GM18526 (cell line): ENCODE measurements around the gene PREX1.

Experiments
- POLR2A ChIP-seq: IDR thresholded peaks from 3 replicates; pipeline ENCODE4 v1.6.1; 2011; ENCODE audit not compliant: insufficient read length; ENCODE audit errors: extremely low read depth

PREX1 gene

GRCh38 chr20:48850257-48850976 is 22.6 kb upstream of the PREX1 start:
- no peak for TF ChIP-seq POLR2A

GRCh38 chr20:48849779-48850178 is 22.0 kb upstream of the PREX1 start:
- no peak for TF ChIP-seq POLR2A

GRCh38 chr20:48849299-48849698 is 21.5 kb upstream of the PREX1 start:
- no peak for TF ChIP-seq POLR2A

GRCh38 chr20:48847498-48848205 is 19.9 kb upstream of the PREX1 start:
- TF ChIP-seq POLR2A = no peak

GRCh38 chr20:48846516-48847492 is 19.0 kb upstream of the PREX1 start:
- no peak for TF ChIP-seq POLR2A

GRCh38 chr20:48845721-48846306 is 18.0 kb upstream of the PREX1 start:
- TF ChIP-seq POLR2A = no peak

- no peak for TF ChIP-seq POLR2A
Measured at GRCh38 chr20:48844996-48845395, 17.2 kb upstream of the PREX1 start.

- TF ChIP-seq POLR2A = no peak
Measured at GRCh38 chr20:48843057-48843806, 15.4 kb upstream of the PREX1 start.

- no peak for TF ChIP-seq POLR2A
Measured at GRCh38 chr20:48841875-48842529, 14.2 kb upstream of the PREX1 start.

GRCh38 chr20:48841196-48841874 is 13.5 kb upstream of the PREX1 start:
- no peak for TF ChIP-seq POLR2A

GRCh38 chr20:48839154-48839917 is 11.5 kb upstream of the PREX1 start:
- TF ChIP-seq POLR2A = no peak

- no peak for TF ChIP-seq POLR2A
Measured at GRCh38 chr20:48837014-48837413, 9.2 kb upstream of the PREX1 start.

GRCh38 chr20:48835390-48835789 is 7.6 kb upstream of the PREX1 start:
- TF ChIP-seq POLR2A = no peak
